ENCODE measurements around the gene CCDC28B.

The CCDC28B gene

GRCh38 chr1:32247983-32248889 lies 47.8 kb downstream of the CCDC28B start:
- no peaks in the 10 kb centered on the region for H3K27me3 Mint-ChIP-seq
- no peaks in the 10 kb centered on the region for H3K9me3 Mint-ChIP-seq
- H3K27ac Mint-ChIP-seq: peak overlapping the region; percentile 96
- H3K36me3 Mint-ChIP-seq (ENCODE audit: low read depth): peaks cover 15% of the 10 kb centered on the region
- DNase-seq: peak; percentile 91
- H3K4me1 Mint-ChIP-seq: peaks cover 60% of the 10 kb centered on the region
- peak; percentile 26 for ATAC-seq
- H3K4me3 Mint-ChIP-seq: peak overlapping the region; percentile 65

DNA sequence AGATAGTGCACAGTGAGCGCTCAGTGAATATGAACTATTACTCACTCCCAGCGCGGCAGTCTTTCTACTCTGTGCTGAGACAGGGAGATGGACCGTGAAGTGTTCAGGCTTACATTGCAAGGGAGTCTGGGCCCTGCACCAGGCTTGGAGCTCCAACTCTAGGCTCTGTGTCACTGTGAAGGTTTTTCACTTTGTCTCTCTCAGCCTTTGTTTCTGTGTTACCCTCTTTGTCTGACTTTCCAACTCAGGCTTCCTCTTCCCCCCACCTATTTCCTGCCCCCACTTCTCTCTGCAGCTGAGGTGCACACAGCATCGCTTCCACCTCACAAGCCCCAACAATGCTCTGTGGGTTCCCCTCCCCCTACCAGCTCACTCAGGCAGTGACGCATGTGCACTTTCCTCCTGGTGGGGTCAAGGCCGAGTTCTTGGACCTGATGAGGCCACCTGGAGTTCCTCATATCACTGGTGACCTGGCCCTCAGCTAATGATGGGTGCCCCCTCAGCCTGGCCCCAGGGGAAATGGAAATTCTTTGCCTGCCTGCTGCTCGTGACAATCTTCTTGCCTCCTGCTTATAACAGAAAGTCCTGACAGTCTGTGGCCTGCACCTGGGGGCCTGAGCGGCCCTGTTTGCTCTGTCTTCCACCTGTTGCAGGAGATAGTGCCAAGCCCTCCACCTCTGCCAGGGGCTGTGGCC lies 49.6 kb downstream of the CCDC28B start:
- Mint-ChIP-seq H3K27me3 (no peaks in the 10 kb centered on the region), H3K4me1 (peaks cover 73% of the 10 kb centered on the region), H3K36me3 (ENCODE audit: low read depth) (peaks cover 21% of the 10 kb centered on the region), H3K27ac (peak overlapping the region; percentile 97), H3K4me3 (peak overlapping the region; percentile 92), H3K9me3 (no peaks in the 10 kb centered on the region)
- ATAC-seq: peak; percentile 68
- DNase-seq: peak; percentile 82

GRCh38 chr1:32250893-32251716 lies 50.7 kb downstream of the CCDC28B start, which contains the start of gene LCK:
LCK (plus strand) TSS chr1:32251265; CDS start chr1:32274330, 23,065 bp downstream.
- peak within 1 kb of the TSS; percentile 92 for H3K4me3 Mint-ChIP-seq
- DNase-seq (peak; percentile 83), ATAC-seq (peak; percentile 45)
- peaks cover 81% of the 10 kb centered on the region for H3K4me1 Mint-ChIP-seq
- peaks cover 27% of the 10 kb centered on the region for H3K36me3 Mint-ChIP-seq (ENCODE audit: low read depth)
- H3K27ac Mint-ChIP-seq: peak within 1 kb of the TSS; percentile 97
- no peaks in the 10 kb centered on the region for H3K9me3 Mint-ChIP-seq
- no peaks in the 10 kb centered on the region for H3K27me3 Mint-ChIP-seq

Data from activated naive CD8-positive, alpha-beta T cell treated with anti-CD3 and anti-CD28 coated beads, Interleukin-2, amount 50 U/mL, for 24 hours (primary cell).